NCI-H82 treated with DMSO at 0.1 percent for 48 hours (cell line): Measurements from ENCODE around the gene KLHL35.

Experiments
- DNase-seq: peaks from one replicate; lab custom pipeline; 2025; ENCODE audit not compliant: unreplicated experiment; lab: John Stamatoyannopoulos, UW

The KLHL35 gene

GRCh38 chr11:75442161-75442885 lies 9.3 kb upstream of the KLHL35 start:
- DNase-seq: no peak

GRCh38 chr11:75441804-75442132 lies 8.8 kb upstream of the KLHL35 start:
- no peak for DNase-seq

GRCh38 chr11:75440960-75441803 lies 8.2 kb upstream of the KLHL35 start:
- DNase-seq: no peak

GRCh38 chr11:75439495-75440120 lies 6.6 kb upstream of the KLHL35 start:
- DNase-seq: no peak

- DNase-seq: no peak
Measured at GRCh38 chr11:75439026-75439425, 6.0 kb upstream of the KLHL35 start.

GRCh38 chr11:75437966-75438659 lies 5.1 kb upstream of the KLHL35 start:
- no peak for DNase-seq

GRCh38 chr11:75436806-75437205 lies 3.8 kb upstream of the KLHL35 start:
- no peak for DNase-seq

- no peak for DNase-seq
Measured at GRCh38 chr11:75435571-75435925, 2.5 kb upstream of the KLHL35 start.

- DNase-seq: no peak
Measured at GRCh38 chr11:75434886-75435570, 2.0 kb upstream of the KLHL35 start.

- no peak for DNase-seq
Measured at GRCh38 chr11:75434051-75434450, 1.0 kb upstream of the KLHL35 start.

GRCh38 chr11:75433443-75433842 lies 440 bp upstream of the KLHL35 start:
- no peak for DNase-seq

GRCh38 chr11:75431533-75432525 lies 1.2 kb downstream of the KLHL35 start:
- no peak for DNase-seq

- peak; percentile 27 for DNase-seq
Measured at GRCh38 chr11:75430714-75431532, 2.1 kb downstream of the KLHL35 start.

- no peak for DNase-seq
Measured at GRCh38 chr11:75429902-75430713, 2.9 kb downstream of the KLHL35 start.

- no peak for DNase-seq
Measured at GRCh38 chr11:75429641-75429901, 3.4 kb downstream of the KLHL35 start.

GRCh38 chr11:75428989-75429640 lies 3.9 kb downstream of the KLHL35 start:
- peak; percentile 93 for DNase-seq

- DNase-seq: peak; percentile 43
Measured at GRCh38 chr11:75428281-75428724, 4.7 kb downstream of the KLHL35 start.

- no peak for DNase-seq
Measured at GRCh38 chr11:75427181-75427580, 5.8 kb downstream of the KLHL35 start.
